ENCODE measurements around the gene POLR3E. TPM values are rescaled to one million over a fixed set of nuclear protein-coding genes. Genes with fewer than 3 reads are reported as not detected.
A peak's percentile ranks its signal among the peaks of the same experiment; 100 is the strongest.

The POLR3E gene
- 20.0 and 31.0 TPM in 2 replicates for total RNA-seq

GRCh38 chr16:22297114-22297870, at the start of gene POLR3E:
TSS of gene POLR3E (plus strand) at chr16:22297409. CDS start at chr16:22302969, 5,560 bp downstream.
- DNase-seq (ENCODE audit: low read depth in 2 of 2): peak; percentile 98 to 99

GRCh38 chr16:22250522-22250921, 46.7 kb upstream of the POLR3E start:
- DNase-seq (ENCODE audit: low read depth in 2 of 2): peak in 1 of 2 donors; percentile 30

GRCh38 chr16:22252317-22252716, 44.9 kb upstream of the POLR3E start:
- no peak for DNase-seq (ENCODE audit: low read depth in 2 of 2)

GRCh38 chr16:22253272-22253671, 43.9 kb upstream of the POLR3E start:
- no peak for DNase-seq (ENCODE audit: low read depth in 2 of 2)

- no peak for DNase-seq (ENCODE audit: low read depth in 2 of 2)
Observed at GRCh38 chr16:22255335-22255734, 41.9 kb upstream of the POLR3E start.

GRCh38 chr16:22257440-22257839, 39.8 kb upstream of the POLR3E start:
- no peak for DNase-seq (ENCODE audit: low read depth in 2 of 2)

- DNase-seq (ENCODE audit: low read depth in 2 of 2): no peak
Observed at GRCh38 chr16:22260490-22260889, 36.7 kb upstream of the POLR3E start.

GRCh38 chr16:22262460-22262859, 34.7 kb upstream of the POLR3E start:
- DNase-seq (ENCODE audit: low read depth in 2 of 2): peak; percentile 25 to 58

GRCh38 chr16:22264786-22265185, 32.4 kb upstream of the POLR3E start:
- no peak for DNase-seq (ENCODE audit: low read depth in 2 of 2)

GRCh38 chr16:22265351-22265750, 31.9 kb upstream of the POLR3E start:
- DNase-seq (ENCODE audit: low read depth in 2 of 2): no peak

- no peak for DNase-seq (ENCODE audit: low read depth in 2 of 2)
Observed at GRCh38 chr16:22266546-22266945, 30.7 kb upstream of the POLR3E start.

- no peak for DNase-seq (ENCODE audit: low read depth in 2 of 2)
Observed at GRCh38 chr16:22267764-22268163, 29.4 kb upstream of the POLR3E start.

- no peak for DNase-seq (ENCODE audit: low read depth in 2 of 2)
Observed at GRCh38 chr16:22270525-22270924, 26.7 kb upstream of the POLR3E start.

GRCh38 chr16:22272870-22273650, 24.1 kb upstream of the POLR3E start:
- DNase-seq (ENCODE audit: low read depth in 2 of 2): no peak

- no peak for DNase-seq (ENCODE audit: low read depth in 2 of 2)
Observed at GRCh38 chr16:22274916-22275315, 22.3 kb upstream of the POLR3E start.

GRCh38 chr16:22278441-22279230, 18.6 kb upstream of the POLR3E start:
- no peak for DNase-seq (ENCODE audit: low read depth in 2 of 2)

- no peak for DNase-seq (ENCODE audit: low read depth in 2 of 2)
Observed at GRCh38 chr16:22282254-22282892, 14.8 kb upstream of the POLR3E start.

GRCh38 chr16:22284637-22285036, 12.6 kb upstream of the POLR3E start:
- no peak for DNase-seq (ENCODE audit: low read depth in 2 of 2)

- DNase-seq (ENCODE audit: low read depth in 2 of 2): no peak
Observed at GRCh38 chr16:22285080-22285479, 12.1 kb upstream of the POLR3E start.

GRCh38 chr16:22291020-22291419, 6.2 kb upstream of the POLR3E start:
- no peak for DNase-seq (ENCODE audit: low read depth in 2 of 2)

- no peak for DNase-seq (ENCODE audit: low read depth in 2 of 2)
Observed at GRCh38 chr16:22291860-22292318, 5.3 kb upstream of the POLR3E start.

All from lung microvascular endothelial cell (primary cell).